Activated naive CD8-positive, alpha-beta T cell treated with anti-CD3 and anti-CD28 coated beads, Interleukin-2, amount 50 U/mL, for 16 hours (primary cell): ENCODE data around the gene ROBO1.
"Not testable (repeated sequence)": the region's sequence is repeated elsewhere in the genome, so short reads cannot be mapped to it uniquely, and the experiment has no call there.

Experiments
- DNase-seq: peaks from one replicate; pipeline ENCODE4 v3.0.0-alpha.2; 2020; ENCODE audit warnings: low read depth, low spot score

Gene ROBO1

DNA sequence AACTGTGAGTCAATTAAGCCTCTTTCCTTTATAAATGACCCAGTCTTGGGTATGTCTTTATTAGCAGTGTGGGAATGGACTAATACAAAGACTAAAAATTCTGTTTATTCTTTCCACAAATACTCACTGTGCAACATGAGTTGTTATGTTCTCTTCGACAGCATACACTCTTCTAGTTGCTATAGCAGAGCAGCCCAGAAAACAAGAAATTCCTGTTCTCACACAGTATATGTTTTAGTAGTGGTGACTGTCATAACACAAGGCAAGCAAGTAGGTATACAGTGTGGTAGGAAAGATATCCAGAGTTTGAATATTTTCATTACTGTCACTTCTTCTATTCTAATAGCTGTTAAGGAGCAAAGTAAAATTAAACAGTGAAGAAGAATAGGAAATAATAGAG is 453.3 kb downstream of the ROBO1 start:
- DNase-seq = no peak

DNA sequence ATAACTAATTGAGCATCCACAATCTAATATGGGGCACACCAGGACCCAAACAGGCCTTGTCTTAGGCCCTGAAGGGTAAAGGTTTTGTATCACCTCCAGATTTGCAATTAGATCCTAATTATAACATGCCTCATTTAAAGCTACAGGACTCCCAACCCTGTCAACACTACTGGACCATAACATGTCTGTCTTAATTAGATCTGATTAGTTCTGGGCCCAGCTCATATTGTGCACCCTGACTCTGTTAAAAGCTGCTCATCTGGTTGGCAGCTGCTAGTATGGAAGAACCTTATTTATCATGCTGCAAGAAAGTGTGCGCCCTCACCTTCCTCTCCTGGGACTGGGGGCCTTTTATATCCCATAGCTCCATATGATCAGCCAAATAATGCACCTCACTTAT is 457.8 kb downstream of the ROBO1 start:
- no peak for DNase-seq

DNA sequence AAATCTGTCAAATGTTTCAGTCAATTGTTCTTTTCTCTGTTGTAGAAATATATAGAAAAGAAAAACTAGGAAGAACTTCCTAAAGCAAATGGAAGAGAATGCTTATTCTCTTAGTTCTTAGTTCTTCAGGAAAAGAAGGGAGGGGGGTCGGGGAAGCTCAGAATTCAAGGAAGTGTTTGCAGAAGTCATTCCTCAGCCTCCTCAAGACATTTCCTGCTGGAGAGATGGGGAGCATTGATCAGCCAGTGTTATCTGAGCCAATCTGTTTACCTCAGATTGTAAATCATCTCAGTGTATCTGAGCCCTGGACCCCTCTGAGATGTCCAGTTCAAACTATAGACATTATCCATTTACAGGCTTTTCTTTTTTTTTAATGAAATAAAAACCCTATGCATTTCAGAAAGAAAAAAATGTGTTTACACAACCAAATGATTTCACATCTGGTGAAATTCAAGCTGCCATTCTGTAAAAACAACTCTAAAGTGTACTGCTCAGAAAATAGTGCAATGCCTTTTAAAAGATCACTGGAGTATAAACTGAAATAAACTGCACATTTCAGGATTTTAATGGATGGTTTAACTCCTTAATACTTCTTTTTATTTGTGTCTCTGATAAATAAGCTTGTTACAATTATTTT is 460.7 kb downstream of the ROBO1 start:
- no peak for DNase-seq

DNA sequence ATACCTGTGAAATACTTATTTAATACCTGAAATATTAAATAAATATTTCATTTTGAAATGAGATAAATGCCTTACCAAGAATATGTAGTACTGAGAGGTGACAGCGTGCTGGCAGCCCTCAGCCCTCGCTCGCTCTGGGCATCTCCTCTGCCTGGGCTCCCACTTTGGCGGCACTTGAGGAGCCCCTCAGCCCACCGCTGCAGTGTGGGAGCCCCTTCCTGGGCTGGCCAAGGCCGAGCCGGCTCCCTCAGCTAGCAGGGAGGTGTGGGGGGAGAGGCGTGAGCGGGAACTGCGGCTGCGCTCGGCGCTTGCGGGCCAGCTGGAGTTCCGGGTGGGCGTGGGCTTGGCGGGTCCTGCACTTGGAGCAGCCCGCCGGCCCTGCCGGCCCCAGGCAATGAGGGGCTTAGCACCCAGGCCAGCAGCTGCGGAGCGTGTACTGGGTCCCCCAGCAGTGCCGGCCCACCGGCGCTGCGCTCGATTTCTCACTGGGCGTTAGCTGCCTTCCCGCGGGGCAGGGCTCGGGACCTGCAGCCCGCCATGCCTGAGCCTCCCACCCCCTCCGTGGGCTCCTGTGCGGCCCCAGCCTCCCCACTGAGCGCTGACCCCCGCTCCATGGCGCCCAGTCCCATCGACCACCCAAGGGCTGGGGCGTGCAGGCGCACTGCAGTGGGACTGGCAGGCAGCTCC is 467.7 kb downstream of the ROBO1 start:
- DNase-seq = not testable (repeated sequence)

DNA sequence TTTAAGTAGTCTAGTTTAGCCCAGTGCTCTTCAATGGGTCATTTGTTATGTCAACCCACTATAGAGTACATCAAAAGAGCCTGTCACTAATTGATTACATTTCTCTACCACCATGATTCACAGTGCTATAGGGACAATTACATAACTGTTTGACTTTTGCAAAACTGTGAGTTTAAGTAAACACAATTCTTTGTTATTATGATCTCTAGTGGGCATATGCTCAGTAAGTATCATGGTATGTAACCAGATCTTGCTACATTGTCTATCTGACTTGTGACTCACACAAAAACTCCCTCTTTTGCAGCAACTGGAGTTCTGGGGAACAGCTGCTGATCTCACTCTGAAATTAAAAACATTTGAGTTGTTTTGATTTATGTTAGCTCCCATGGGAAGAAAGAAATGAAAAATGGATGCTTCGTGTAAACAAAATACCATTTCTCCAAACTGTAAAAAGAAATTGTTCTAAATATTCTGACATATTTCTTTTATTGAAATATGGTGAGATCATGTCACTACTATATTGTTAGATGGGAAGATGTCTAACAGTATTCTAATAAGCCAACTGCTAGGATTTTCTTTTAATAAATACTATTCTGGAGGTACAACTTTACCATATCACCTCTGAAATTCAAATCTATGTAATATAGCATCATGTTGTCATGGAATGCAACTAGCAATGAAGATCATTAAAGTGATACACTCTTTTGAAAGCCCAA is 470.4 kb downstream of the ROBO1 start:
- no peak for DNase-seq

DNA sequence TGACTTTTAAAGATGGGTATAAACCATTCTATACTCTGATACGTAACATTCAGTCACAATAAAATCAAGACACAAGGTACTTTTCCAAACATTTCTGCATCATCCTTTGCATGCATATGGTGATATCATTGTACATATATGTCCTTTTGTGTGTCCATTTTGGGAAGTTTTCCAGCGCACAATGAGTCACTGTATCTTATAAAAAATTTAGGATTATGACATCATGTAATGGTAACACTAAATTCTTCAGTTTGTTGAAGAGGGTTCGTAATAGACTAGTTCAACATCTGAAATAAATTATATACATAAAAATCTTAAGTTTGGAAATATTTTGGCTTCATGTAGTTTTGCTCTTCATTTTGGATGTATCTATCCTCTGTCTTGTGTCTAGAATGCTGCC is 480.9 kb downstream of the ROBO1 start:
- DNase-seq = no peak

DNA sequence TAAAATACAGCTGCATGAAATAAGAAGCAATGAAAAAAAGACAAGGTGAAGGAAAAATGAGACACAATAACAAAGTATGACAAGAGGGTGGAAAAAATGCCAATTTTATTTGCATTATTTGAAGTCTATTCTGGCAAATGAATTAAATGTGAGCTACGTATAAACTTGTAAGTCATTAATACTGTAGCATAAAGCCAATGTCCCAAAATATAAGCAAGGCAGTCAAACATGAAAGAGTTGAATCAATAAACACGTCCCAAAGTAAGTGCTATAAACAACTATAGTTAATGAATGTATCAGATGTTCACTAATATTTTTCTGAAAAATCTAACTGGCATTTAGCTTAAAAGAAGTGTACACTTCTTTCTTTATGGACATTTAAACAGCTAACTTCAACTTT is 481.9 kb downstream of the ROBO1 start:
- DNase-seq = no peak

DNA sequence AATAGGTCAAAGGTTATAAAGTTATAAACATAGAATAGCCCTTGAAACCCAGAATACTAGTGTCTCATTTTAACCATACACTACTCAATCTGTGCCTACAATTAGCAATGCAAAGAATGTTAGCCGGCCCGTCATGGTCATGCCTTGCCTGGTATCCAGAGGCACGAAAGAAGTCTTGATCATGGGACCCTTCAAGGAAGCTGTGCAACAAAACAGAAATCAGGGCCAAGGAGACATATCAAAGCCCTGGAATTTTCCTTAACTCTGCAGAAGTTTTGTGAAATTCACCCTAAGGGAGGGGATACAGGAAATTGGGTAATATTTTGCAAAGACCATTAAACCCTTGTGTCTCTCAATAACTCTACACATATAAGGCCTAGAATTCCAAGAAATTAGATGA is 482.4 kb downstream of the ROBO1 start:
- DNase-seq = no peak

DNA sequence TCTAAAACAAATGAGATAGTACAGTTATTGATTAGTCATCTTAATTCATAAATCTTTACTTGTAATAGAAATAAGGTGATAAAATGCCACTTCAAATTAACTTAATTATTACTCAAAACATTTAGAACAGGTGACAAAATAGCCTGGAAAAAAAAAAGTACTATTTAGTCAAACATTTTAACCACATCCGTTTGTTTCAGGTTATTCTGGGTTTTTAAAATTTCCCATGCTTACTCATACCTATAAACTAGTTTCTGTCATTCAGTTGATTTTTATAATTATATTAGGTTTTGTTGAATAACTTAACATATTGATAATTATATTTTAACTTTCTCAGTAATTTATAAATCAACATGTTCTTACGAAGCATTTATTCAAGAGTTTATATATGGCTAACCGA is 483.0 kb downstream of the ROBO1 start:
- no peak for DNase-seq

DNA sequence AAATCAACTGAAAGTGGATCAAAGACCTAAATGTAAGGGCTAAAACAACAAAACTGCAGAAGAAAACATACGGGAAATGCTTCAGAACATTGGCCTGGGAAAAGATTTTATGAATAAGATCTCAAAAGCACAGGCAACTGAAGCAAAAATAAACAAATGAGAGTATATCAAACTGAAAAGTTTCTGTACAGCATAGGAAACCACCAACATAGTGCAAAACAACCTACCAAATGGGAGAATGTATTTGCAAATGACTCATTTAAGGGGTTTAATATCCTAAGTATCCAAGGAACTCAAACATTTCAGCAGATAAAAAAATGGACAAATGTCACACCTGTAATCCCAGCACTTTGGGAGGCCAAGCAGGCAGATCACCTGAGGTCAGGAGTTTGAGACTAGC is 489.1 kb downstream of the ROBO1 start:
- DNase-seq = no peak

DNA sequence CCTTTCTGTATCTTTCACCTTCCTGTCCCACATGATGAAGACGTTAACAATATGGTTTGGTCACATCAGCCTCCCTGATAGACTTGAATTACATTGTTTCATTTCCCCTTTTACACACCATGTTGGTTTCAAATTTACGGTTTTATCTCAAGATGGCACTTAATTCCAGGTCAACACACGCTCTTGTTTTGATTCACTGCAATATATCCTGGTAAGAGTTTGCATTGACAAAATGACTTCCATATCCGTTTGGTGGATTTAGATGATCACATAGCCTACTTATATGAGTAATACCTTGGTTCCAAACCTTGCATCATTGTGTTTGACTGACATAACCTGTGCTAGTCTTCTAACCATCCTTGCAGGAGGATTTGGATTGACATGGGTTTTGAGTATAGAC is 499.4 kb downstream of the ROBO1 start:
- DNase-seq = no peak

DNA sequence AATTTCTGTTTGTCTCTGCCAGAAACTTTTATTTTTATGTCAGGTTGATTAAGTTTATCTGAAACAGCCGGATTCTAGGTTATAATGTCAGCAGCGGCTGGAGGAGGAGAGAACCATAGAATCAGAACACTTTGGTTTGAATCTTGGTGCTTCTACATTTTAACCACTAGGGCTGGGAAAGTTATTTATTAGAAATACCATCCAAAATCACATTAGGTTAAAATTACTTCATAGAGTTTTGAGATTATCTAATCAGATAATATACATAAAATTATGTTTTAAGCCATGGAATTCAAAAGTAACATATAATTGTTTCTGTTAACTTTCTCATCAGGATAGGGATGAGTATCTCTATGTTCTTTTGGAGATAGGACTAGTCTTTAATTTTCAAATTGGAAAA is 502.9 kb downstream of the ROBO1 start:
- DNase-seq = no peak

DNA sequence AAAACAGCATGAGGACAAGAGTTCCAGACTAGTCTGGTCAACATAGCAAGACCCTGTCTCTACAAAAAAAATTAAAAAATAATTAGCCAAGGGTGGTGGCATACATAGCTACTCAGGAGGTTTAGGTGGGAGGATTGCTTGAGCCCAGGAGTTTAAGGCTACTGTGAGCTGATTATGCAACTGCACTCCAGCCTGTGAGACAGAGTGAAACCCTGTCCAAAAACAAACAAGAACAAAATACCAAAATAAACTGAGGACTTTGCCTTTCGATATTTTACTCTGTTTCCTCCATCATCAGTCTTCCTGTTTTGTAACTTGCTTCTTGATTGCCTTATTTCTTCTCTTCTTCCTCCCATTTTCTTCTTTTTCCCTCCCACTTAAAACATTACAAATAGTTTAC is 504.4 kb downstream of the ROBO1 start:
- no peak for DNase-seq

DNA sequence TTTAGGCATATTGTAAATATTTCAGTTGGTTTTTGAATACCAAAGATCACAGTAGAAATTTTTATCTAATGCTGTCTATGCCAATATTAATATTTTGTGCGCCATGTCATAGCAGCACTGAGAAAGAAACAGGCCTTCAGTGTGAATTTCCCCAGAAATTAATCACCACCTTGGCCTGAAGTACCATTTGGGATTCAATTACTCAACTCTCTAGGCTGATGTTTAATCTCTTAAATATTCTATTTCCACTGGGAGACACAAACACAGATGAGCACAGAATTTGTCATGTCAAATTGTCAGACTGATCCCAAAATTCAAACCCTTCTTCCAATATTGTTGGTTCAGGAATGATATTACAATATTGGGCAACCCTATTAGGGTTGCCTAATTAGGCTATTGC is 509.3 kb downstream of the ROBO1 start:
- no peak for DNase-seq

DNA sequence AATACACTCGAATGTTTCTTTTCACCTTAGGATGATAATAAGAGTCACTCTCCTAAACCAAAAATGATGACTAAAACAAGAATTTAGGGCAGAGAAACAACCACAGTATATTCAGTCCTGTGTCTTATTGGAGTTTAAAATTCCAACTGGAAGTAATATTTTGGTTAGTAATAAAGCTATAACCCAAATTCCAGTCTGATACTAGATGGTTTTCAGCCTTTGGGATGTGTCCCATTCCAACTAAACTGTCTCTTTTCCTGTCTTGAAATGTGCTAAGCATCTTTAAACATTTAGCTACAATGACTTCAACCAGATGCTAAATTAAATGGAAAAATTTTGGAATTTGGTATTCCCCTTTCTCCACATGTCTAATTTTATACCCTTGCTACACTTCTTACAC is 510.0 kb downstream of the ROBO1 start:
- DNase-seq = no peak

DNA sequence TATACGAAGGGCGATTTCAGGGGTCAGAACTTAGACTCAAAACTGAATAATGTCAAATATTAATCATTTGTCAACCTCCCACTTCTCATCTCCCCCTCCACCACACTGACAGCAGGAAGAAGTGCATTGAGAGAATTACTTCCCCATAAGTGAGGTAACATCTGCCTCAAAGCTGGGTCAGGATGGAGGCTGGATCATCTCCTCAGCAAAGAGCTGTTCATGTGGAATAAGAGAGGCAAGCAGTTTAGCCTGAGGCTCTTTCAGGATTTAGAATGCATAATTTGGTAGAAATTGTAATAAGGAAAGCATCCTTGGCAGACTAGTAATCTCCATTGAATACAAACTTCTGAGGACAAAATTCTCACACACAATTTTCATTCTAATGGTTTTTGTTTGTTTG is 512.1 kb downstream of the ROBO1 start:
- no peak for DNase-seq

DNA sequence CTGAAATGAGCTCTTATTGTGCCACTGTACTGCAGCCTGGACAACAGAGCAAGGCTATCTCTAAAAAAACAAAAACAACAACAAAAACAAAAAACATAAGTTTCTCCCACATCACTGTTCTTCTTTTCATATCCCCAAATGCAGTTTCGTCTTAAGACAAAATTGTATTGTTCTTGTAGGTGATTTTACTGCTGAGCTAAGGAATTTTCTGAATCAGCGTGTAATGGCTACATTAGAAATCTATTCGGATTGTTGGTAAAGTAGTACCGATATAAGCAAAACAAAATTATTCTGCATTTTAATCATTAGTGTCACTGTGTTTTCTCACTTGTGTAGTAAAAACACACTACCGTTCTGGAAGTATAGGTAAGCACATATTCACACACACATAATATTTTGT is 512.5 kb downstream of the ROBO1 start:
- DNase-seq = no peak

DNA sequence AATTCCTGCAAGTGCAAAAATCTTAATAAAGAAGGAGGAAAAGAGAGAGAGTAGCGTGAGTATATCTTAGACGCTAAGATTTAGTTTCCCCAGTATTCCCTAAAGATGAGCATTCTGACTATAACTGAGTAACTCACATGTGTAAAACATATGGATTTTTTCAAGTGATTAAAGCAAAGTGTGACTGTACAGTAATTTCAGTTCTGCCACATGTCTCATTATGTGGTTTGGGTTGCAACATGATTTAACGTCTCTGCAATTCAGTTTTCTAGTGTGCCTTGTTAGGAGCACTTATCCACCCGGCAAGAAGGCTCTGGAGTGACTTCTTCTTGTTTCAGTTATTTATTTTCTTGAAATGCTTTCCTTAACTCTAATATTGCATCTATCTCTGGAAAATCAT is 514.1 kb downstream of the ROBO1 start:
- no peak for DNase-seq

DNA sequence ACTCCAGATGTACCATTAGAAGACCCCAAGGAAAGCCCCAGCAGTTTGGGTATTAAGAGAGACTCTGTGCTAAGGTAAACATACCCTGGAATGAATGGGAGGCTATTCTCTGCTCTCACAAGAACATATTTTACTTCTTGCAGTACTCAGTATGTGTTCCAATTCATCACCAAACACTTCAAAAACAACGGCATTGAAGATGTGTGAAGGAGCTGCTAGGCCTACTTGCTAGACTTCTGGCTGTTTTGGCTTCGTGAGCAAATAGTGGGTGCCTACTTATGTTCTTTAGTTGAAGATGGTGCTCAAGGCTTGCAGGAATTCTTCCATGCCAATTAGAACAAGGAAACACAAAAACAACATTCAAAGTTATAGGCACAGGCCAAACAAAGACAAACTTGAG is 514.5 kb downstream of the ROBO1 start:
- DNase-seq = no peak

DNA sequence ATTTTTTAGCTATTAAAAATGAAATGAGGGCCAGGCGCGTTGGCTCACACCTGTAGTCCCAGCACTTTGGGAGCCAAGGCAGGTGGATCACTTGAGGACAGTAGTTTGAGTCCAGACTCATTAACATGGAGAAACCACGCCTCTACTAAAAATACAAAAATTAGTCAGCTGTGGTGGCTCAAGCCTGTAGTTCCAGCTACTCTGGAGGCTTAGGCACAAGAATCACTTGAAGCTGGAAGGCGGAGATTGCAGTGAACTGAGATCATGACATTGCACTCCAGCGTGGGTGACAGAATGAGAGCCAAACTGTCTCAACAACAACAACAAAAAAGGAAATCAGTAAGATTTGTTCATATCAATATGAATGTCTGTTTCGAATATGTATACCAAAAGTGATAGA is 517.1 kb downstream of the ROBO1 start:
- DNase-seq = no peak

DNA sequence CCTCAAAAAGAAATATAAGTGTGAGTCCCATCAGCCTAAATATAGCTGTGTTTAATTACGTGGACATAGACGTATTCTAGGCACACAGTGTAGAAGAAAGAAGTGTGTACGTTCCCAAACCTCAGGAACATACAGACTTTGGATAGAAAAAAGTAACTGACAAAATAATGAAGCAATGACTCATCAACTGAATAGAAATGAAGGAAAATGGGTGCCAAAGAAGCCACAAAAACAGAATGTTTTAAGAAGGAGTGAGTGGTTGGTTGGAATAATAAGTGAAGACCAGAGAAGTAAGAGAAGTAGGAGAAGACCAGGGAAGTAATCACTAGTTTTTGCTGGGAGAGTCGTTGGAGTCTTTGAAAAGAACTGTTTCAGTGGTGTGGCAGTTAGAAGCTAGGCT is 518.1 kb downstream of the ROBO1 start:
- DNase-seq = no peak

DNA sequence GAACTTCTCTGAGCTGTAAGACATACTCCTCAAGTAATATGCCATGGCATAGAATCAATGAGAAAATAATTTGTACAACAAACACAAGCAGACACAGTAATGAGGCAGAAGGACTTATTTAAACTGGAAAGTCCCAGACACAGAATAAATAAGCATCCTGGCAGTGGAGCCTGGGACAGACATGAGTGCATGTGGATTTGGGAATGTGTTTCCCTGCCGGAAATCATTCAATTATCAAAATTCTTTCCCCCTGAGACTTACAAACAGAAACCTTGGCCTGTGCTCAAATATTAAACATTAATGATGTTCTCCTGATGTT is 520.1 kb downstream of the ROBO1 start:
- DNase-seq = no peak
